ENCODE measurements around the gene IRX5.

DNA sequence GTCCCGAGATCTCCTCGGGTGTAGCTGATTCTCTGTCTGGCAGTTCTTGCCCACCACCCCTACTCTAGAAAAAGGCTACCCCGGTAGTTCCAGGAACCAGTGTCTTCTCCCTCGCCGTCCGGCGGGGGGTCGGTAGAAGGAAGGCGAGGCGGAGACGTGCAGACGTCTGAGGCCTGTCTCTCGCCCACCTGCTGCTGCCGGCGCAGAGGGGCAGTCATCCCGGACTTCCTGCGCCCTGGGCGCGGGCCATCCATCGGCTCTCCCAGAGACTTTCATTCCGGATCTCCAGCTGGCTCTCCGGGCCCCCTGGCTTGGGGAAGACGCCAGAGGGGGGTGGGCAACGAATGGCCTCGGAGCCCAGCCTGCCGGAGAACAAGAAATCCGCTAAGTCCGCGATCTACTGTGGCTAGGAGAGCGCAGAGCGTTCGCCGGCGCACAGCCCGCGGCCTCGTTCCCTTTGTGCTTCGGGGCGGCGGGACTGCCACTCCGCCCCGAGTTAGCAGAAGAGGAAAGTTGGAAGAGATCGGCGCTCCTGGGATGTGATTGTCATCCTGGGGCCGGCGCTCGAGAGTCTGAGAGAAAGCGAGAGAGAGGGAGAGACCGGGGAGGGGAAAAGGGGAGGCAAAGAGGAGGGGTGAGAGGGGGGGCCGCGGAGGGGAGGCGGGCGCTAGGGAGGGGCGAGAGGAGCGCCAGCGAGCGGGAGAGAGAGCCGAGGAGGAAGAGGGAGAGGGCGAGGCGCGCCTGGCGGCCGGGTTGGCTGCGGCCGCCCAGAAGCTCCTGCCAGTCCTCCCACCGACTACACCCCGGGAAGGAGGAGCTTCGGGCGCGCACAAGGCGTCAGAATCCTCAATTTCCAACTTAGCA, at the start of gene IRX5:
- TF ChIP-seq CTCF (conservative IDR thresholded peaks at IDR 0.05 in 1 of 2, IDR thresholded peaks at IDR 0.05 in 1 of 2; ENCODE audit: low read depth in 1 of 2, low read length in 2 of 2) (no peak), EZH2 (IDR thresholded peaks at IDR 0.05; ENCODE audit: low read length, missing control alignments) (no peak)
